Measurements from ENCODE around the gene RAB29.
"Not testable (repeated sequence)": the region's sequence is repeated elsewhere in the genome, so short reads cannot be mapped to it uniquely, and the experiment has no call there.

RAB29 gene

GRCh38 chr1:205763980-205764379, 11.3 kb downstream of the RAB29 start:
- no peak for DNase-seq

GRCh38 chr1:205760606-205761005, 14.7 kb downstream of the RAB29 start:
- DNase-seq: no peak

GRCh38 chr1:205756552-205756951, 18.7 kb downstream of the RAB29 start:
- no peak for DNase-seq

GRCh38 chr1:205754857-205755256, 20.4 kb downstream of the RAB29 start:
- DNase-seq: no peak

- peak; percentile 61 for DNase-seq
These were observed 24.1 kb downstream of the RAB29 start for GRCh38 chr1:205751036-205751651.

- peak; percentile 100 for DNase-seq
These were observed 24.9 kb downstream of the RAB29 start, which contains the start of gene NUCKS1 for GRCh38 chr1:205750138-205751035. Gene NUCKS1, minus strand, starts transcription at chr1:205750182. Its CDS starts 209 bp downstream, at chr1:205749973.

- DNase-seq: peak; percentile 98
These were observed 25.8 kb downstream of the RAB29 start for GRCh38 chr1:205749234-205750137.

GRCh38 chr1:205748403-205749233, 26.7 kb downstream of the RAB29 start:
- DNase-seq: peak; percentile 61

- no peak for DNase-seq
These were observed 28.4 kb downstream of the RAB29 start for GRCh38 chr1:205746757-205747412.

GRCh38 chr1:205744403-205744802, 30.9 kb downstream of the RAB29 start:
- DNase-seq: no peak

GRCh38 chr1:205743977-205744376, 31.3 kb downstream of the RAB29 start:
- no peak for DNase-seq

- no peak for DNase-seq
These were observed 33.6 kb downstream of the RAB29 start for GRCh38 chr1:205741681-205742080.

GRCh38 chr1:205739348-205740160, 35.7 kb downstream of the RAB29 start:
- peak; percentile 33 for DNase-seq

GRCh38 chr1:205735218-205735617, 40.1 kb downstream of the RAB29 start:
- peak; percentile 10 for DNase-seq

- DNase-seq: no peak
These were observed 41.7 kb downstream of the RAB29 start for GRCh38 chr1:205733438-205734175.

- peak; percentile 30 for DNase-seq
These were observed 45.2 kb downstream of the RAB29 start for GRCh38 chr1:205729945-205730610.

GRCh38 chr1:205726619-205727125, 48.6 kb downstream of the RAB29 start:
- DNase-seq: no peak

- DNase-seq: no peak
These were observed 49.8 kb downstream of the RAB29 start for GRCh38 chr1:205725514-205725913.

- not testable (repeated sequence) for DNase-seq
These were observed 54.5 kb downstream of the RAB29 start for GRCh38 chr1:205720740-205721139.
